HG03280 (cell line): ENCODE data around the gene RSBN1L.
"Not testable (repeated sequence)": the region's sequence is repeated elsewhere in the genome, so short reads cannot be mapped to it uniquely, and the experiment has no call there.

Experiments used
- ATAC-seq: cut with Tn5 transposase; IDR thresholded peaks from one replicate; pipeline ENCODE4 v1.9.1; 2021; ENCODE audit warnings: mild to moderate bottlenecking, moderate library complexity; ENCODE audit not compliant: unreplicated experiment

The RSBN1L gene

DNA sequence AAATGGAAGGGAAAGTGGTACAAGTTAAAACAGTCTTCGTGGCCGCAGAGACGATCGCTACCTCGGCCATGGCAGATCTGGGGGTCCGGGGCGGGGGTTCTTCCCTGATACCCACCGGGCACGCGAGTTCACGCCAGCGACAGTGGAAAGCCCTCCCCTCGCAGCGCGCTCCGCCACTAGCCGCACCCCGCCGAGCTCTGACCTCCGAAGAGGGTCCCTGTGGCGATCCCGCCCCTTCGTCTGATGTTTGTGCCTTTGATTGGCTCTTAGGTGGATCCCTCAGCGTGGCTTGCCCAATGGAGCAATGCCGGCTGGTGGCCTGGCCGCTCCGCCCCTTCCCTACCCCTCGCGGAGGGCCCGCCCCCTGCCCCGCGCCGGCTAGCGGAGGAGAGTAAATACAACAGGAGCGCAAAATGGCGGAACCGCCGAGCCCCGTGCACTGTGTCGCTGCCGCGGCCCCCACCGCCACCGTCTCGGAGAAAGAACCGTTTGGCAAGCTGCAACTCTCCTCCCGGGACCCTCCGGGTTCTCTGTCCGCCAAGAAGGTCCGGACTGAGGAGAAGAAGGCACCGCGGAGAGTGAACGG, at the start of gene RSBN1L:
Gene RSBN1L, plus strand, starts transcription at position 403 of the 586 bp plus-strand sequence. Its CDS starts 11 bp downstream, at position 414.
- peak; percentile 95 for ATAC-seq

DNA sequence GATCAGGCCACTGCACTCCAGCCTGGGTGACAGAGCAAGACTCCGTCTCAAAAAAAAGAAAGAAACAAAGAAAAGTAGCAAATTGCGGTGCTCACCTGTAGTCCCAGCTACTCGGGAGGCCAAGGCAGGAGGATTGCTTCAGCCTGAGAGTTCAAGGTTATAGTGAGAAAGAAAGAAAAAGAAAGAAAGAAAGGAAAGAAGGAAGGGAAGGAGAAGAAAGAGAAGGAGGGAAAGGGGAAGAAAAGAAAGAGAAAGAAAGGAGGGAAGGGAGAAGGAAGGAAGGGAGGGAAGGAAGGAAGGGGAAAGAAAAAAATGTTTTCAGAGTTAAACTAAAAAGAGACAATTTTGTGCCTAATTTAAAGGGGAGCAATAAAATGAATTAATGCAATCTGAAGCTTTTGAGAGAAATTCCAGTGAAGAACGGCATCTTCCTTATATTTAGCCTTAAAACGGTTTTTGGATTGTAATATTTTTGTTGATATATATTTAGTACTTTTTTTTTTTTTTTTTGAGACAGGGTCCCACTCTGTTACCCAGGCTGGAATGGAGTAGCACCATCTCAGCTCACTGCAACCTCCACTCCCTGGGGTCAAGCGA, 47.4 kb upstream of the RSBN1L start:
- ATAC-seq = no peak

DNA sequence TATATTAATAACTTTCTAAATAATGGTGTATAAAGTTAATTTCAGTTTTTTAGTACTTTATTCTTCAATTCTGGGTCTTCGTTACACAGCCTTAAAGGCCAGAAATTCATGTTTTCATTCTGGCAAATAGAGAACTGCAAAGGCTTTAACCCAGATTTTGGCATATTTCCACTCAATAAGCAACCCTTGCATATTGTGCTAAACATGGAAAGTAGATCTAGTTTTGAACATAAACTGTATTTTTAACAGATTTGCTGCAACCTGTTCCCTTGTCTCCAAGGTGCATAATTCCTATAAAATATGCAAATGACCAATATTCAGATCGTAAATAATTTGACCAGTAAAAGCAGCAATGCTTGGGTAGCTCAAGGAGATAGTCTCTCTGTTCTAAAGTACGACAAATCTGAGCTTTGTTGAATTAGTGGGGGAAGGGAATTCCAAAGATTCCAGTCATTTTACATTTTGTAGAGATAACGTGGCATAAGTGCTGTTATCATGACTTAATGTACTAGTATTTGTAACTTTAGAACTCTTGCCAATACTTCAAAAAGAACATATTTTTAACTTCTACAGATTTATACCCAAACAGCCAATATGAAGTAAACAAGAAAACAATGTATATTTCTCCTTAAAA, 46.4 kb upstream of the RSBN1L start:
- no peak for ATAC-seq

DNA sequence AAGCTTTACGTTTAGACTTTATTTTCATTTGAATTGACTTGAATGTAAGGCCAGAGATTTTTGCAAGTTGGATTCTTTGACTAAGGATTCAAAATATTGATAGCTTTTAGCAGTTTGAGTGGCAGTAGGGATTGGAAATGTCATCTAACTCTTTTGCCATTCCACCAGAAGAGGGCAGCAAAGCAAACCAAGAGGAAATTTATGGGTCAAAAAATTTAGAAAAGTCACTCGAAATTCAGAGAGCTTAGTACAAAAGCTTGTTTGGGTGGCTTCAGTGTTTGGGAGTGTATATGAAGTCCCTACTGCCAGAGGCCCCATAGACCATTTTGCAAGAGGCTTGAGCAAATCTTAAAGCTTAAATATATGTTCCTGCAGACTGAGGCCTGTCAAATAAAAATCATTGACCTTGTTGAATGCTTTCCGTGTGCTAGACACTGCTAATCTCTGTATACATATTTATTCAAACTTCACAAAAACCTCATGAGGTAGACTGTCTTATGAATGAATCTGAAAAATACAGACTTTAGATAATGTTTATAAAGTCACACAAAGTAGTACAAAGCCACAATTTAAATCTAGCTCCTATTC, 44.6 kb upstream of the RSBN1L start:
- no peak for ATAC-seq

DNA sequence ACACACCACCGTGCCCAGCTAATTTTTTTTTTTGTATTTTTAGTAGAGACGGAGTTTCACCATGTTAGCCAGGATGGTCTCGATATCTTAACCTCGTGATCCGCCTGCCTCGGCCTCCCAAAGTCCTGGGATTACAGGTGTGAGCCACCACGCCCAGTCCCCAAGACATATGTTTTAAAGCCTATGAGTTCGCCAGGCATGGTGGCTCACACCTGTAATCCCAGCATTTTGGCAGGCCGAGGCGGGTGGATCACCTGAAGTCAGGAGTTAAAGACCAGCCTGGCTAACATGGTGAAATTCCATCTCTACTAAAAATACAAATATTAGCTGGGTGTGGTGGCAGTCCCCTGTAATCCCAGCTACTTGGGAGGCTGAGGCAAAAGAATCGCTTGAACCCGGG, 43.4 kb upstream of the RSBN1L start:
- not testable (repeated sequence) for ATAC-seq

DNA sequence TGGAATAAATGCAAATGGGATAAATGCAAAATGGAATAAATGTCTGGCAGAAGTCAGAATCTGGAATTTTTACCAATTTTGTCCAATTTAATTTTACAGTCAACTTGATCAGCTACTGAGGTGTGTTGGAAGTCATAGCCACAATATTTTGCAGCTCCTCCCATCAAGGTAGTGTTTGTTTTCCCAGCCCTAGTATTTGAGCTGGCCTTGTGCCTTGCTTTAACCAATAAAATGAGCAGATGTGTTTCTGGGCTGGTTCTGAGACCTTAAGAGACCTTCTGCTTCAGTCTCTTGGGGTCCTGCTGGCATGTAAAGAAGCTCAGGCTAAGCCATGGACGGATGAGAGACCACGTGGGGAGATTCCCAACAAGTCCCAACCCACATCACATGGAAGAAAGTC, 42.7 kb upstream of the RSBN1L start:
- ATAC-seq = no peak

DNA sequence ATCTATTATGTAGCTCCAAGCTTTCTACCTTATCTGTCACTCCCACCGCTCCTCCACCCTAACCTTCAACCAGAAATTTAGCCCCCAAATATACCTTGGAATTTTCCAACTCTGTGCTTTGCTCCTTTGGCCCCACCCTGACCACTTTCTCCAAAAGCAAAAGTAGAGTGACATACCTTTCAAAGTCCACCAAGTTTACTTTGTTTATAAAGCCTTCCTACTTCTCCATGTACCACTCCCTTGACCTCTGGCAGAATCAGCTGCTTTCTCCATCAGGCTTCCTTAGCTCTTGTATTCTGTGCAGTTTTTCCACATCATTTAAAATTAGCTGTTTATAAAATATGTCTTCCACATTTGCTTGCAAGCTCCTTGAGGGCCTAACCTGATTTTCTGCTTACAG, 40.9 kb upstream of the RSBN1L start:
- no peak for ATAC-seq

DNA sequence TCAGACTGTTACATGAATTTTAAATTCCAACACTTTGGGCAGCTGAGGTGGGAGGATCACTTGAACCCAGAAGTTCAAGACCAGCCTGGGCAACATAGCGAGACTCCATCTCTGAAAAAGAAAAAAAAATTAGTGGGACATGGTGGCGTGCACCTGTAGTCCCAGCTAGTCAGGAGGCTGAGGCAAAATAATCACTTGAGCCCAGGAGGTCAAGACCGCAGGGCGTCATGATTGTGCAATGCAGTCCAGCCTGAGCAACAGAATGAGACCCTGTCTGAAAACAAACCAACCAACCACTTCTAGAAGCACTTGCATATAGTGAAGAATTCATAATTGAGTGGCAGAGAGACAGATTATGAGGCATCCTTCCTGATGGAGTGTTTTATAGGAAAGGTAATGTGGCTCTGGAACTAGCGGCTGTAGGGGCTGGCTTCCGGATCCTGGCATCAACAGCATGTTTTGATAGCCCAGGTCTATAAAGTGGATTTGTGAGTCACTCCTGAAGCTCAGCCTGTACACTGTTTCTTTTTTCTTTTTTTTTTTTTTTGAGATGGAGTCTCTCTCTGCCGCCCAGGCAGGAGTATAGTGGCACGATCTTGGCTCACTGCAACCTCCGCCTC, 40.3 kb upstream of the RSBN1L start:
- no peak for ATAC-seq

DNA sequence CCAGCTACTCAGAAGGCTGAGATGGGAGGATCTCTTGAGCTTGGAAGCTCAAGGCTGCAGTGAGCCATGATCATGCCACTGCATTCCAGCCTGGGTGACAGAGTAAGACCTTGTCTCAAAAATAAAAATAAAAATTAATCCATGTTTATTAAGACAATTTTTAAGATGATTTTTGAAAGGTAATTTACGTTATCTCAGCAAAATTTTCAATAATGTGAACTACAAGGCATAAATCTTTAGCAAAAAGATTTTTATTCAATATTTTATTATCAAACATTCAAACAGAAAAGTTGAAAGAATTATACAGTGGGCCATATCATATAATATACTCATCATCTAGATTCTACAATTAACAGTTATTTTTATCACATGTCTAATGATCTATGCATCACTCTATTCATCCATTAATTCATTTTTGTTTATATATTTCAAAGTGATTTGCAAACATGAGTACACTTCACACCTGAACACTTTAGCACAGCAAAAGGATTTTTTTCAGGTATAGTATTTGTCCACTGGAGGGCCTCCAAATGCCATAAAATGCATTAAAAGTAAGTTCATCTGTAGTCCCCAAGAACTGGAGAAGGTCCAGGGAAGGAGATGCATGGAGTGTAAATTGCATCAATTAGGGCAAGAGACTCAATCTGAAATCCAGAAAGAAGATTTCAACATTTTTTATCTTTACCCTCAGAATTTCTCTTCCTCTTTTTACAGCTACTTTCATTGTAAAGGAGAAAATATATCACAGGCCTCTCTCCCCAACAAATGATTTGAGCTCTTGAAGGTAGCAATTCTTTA, 38.6 kb upstream of the RSBN1L start:
- peak; percentile 68 for ATAC-seq

DNA sequence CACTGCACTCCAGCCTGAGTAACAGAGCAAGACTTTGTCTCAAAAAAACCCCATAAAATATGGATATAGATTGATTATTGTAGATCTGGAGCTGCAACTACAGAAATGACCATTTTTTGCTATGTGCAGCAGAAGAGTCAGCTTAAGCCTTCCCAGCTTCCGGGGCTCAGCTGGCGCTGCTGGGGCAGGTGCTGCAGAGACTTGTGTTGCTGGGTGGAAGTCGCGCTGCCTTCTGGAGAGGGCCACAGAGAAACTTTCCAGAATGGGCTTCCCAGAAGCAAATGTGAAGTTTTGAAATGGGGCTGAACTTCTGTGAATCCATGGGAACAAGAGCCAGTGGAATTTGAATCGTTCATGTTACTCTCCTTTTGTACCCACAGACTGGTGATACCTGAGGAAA, 37.3 kb upstream of the RSBN1L start:
- no peak for ATAC-seq

DNA sequence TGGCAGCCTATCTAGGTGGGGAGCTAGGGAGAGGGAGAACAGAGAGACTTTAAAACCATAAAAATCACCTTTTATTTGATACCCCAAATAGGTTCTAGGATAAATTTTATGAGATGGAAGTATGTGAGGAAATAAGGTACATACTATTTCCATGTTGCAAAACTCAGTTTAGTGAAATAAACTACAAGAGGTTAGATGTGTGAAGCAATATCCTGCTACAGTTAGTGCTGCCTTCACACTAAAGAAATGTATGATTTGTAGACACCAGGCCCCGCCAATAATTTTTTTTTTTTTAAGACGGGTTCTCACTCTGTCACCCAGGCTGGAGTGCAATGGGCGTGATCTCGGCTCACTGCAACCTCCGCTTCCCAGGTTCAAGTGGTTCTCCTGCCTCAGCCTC, 34.4 kb upstream of the RSBN1L start:
- ATAC-seq = no peak

DNA sequence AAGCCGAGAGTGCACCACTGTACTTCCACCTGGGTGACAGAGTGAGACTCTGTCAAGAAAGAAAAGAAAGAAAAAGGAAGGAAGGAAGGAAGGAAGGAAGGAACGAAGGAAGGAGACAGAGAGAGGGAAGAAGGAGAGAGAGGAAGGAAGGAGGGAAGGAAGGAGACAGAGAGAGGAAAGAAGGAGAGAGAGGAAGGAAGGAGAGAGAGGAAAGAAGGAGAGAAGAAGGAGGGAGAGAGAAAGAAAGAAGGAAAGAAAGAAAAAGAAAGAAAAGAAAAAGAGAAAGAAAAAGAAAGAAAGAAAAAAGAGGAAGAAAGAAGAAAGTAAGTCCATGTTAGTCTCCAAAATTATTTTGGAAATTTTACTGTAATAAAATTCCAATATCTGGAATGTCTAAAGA, 33.4 kb upstream of the RSBN1L start:
- ATAC-seq = no peak

DNA sequence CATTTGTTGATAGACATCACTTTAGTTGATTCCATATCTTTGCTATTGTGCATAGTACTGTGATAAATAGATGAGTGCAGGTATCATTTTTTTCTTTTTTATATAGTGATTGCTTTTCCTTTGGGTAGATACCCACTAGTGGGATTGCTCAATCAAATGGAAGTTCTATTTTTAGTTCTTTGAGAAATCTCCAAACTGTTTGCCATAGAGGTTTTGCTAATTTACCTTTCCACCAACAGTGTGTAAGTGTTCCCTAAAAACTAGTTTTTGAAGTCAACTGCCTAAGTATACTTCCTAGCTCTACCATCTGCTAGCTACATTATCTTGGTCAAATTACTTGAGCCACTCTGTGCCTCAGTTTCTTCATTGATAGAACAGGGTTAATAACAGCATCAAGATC, 31.5 kb upstream of the RSBN1L start:
- no peak for ATAC-seq

DNA sequence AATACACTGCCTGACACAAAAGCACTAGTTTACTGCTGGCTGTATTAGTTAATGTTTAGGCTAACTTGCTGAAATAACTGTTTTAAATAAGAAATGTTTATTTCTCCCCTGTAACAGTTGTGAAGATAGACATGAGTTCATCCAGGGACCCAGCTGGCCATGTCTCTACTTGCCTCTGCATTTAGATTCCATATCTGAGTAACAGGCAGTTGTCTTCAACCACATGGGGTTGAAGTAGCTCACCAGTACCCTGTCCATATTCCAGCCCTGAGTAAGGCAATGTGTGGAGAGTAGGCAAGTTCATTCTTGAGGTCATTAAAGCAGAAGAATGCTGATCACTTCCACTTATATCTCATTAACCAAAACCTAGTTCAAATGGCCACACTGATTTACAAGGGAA, 31.1 kb upstream of the RSBN1L start:
- no peak for ATAC-seq

DNA sequence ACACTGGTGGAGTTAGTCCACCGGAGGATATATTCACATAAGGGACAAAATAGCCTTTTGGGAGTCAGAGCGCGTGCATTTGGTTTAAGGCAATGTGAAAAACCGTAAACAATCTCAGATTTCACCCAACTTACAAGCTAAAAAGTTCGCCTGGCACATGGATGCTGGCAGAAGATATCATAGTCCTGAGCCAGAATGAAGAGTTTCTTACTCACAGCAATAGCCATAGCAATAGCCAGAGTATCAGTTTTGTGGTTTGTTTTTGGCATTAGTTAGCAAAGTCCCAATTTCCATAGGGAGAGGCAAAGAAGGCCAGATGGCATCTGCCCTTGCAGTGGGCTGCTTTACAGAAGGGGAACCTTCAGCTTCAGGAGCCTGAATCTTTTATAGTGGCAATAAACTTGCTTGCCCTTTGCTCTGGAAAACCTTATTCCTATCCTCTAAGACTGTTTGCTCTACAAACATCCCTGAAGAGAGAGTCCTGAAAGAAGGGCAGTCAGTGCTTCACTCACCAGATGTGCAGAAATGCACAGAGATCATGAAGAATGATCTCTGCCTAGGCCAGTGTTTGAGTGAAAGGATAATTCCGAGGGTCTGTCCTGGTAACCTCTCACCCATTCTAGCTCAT, 28.7 kb upstream of the RSBN1L start:
- no peak for ATAC-seq

DNA sequence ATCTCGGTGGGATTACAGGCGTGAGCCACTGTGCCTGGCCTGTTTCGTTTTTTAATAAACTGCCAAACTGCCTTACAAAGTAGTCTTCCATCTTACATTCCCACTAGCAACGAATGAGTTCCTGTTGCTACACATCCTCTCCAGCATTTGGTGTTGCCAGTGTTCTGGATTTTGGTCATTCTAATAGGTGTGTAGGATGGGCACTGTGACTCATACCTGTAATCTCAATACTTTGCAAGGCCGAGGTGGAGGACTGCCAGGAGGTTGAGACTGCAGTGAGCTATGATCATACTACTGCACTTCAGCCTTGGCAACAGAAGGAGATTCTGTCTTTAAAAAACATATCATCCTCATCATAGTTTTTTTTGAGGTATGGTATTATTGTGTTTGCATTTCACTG, 21.4 kb upstream of the RSBN1L start:
- no peak for ATAC-seq

DNA sequence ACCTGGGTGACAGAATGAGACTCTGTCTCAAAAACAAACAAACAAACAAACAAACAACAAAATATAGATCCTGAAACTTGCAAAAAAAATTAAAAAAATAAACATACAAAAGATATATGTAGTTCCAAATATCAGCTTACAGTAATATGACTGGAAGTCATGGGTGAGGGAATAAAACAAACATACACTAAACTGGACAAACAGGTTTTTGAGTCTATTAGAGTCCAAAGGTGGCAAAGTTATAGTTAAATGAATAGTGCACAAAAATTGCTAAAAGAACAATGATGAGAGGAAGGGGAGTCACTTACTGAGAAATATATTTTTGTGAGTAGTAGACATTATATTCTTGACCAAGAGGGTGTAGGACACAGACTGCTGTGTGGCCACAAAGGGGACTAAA, 16.7 kb upstream of the RSBN1L start:
- no peak for ATAC-seq

DNA sequence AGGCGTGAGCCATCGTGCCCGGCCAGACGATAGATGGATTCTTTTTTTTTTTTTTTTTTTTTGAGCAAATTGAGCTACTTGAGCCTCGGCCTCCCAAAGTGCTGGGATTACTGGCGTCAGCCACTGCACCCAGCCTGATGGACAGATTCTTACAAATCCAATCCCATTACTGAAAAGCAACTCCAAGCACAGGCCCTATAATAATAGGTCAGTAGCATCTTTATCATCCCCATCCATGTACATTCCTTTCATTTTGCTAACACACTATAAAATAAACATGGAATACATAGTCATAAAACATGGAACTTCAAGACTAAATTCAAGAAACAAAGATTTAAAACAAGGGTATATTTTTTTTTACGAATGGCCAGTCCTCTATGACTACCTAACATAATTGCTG, 16.0 kb upstream of the RSBN1L start:
- no peak for ATAC-seq

DNA sequence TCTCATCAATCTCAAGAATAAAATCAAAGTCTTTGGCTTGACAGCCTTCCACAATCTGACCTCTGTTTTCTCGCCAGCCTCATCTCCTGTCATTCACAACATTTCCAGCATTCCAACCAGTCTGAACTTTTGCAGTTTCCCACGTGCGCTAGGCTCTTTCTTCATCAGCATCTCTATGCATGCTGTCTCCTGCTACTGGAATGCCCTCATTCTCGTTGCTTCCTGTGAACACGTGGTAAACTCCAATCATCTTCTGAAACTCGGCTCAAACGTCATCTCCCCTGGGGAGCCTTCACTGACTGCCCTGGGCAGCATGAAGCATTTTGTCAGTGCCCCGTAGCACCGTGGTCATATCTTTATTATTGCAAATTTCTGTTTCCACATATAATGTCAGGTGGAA, 12.2 kb upstream of the RSBN1L start:
- ATAC-seq = no peak

DNA sequence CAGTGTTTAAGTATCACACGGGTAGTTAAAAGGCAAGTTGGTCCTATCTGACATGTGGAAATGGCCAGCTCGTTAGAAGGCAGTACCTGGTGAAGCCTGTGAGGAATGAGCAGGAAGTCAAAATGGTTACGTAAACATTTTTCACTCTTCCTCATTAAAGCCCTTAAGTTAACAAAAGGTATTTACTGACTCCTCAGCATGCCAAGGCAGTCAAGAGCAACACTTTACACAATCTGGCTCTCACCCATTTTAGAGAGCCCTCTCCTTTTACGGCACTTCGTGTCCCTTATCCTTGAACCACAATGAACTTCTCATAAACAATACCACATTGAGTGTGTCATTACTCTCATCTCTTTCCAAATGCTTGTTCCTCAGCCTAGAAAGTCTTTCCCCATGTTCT, 11.0 kb upstream of the RSBN1L start:
- ATAC-seq = no peak
